ENCODE measurements around the gene PTPRN2.

Gene PTPRN2

DNA sequence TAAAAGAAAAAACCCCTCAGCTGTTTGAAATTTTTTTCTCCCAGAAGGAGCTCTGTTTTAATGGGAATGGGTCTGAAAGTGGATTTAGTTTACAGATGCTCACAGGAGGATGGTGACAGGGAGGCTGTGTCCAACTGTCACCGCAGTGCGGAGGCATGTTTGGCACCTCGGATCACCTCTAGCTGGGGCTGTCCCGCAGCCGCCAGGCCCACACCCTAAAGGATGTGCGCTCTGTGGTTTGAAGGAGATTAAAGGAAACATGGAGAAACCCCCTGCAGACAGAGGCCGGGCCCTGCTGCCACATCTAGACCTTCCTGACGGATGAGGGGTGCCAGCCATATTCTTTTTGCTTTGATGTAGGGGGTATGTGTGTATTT lies 1090.3 kb downstream of the PTPRN2 start:
- H3K27ac ChIP-seq: no peak overlapping the region
- no peaks in the 10 kb centered on the region for H3K27me3 ChIP-seq (ENCODE audit: control insufficient read depth, insufficient read depth, low read length)
- no peak for TF ChIP-seq CTCF (IDR thresholded peaks at IDR 0.05)
- no peaks in the 10 kb centered on the region for H3K36me3 ChIP-seq (ENCODE audit: control insufficient read depth, insufficient read depth, low read length)
- H3K9ac ChIP-seq: no peak overlapping the region
- no peak overlapping the region for H2AFZ ChIP-seq
- no peaks in the 10 kb centered on the region for H3K4me1 ChIP-seq
- H3K79me2 ChIP-seq: no peaks in the 10 kb centered on the region
- H3K4me2 ChIP-seq (ENCODE audit: low read length): no peak overlapping the region
- no peak overlapping the region for H3K4me3 ChIP-seq (ENCODE audit: low read depth, low read length)
- H3K9me3 ChIP-seq (ENCODE audit: control insufficient read depth, low read length): no peaks in the 10 kb centered on the region

DNA sequence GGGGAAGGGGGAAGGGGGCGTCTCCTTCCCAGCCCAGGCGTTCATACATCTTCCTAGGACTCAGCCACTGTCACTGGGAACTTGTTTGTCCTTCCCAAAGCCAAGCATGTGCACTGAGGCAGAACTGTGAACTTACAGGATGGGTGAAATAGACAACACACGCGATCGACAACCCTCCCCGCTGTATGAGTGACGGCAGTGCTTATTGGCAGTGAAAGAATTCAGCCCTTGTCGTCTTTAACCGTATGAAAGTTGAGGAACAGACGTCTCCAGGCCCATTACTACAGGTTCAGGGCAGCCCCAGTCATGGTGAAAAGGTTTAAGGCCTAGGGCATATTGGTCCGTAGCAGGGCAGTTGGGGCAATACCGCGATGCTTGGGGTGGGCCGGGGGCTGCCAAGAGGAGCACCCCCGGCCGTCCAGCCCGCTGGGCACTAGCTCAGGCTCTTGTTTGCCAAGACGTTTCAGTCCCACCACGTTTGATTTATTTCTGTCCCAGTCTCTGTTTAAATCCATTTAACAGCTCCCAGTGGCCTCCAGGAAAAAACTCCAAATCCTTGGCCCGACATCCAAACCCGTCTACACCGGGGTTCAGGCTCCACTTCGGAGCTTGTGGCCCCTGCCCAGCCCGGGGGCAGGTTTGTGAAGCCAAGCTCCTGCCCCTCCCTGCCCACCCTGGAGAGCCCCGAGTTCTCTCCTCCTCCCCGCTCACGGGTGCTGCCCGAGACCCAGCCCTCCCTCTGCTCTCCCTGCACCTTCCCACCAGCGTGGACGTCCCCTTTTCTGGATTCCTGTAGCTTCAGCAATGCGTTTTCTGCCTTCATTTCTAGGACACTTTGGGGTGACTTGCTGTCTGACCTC lies 1091.0 kb downstream of the PTPRN2 start:
- H3K4me3 ChIP-seq (ENCODE audit: low read depth, low read length): no peak overlapping the region
- no peak for TF ChIP-seq CTCF (IDR thresholded peaks at IDR 0.05)
- H3K36me3 ChIP-seq (ENCODE audit: control insufficient read depth, insufficient read depth, low read length): no peaks in the 10 kb centered on the region
- no peak overlapping the region for H3K27ac ChIP-seq
- H3K9me3 ChIP-seq (ENCODE audit: control insufficient read depth, low read length): no peaks in the 10 kb centered on the region
- H3K4me1 ChIP-seq: no peaks in the 10 kb centered on the region
- no peaks in the 10 kb centered on the region for H3K79me2 ChIP-seq
- no peak overlapping the region for H3K9ac ChIP-seq
- H2AFZ ChIP-seq: no peak overlapping the region
- no peaks in the 10 kb centered on the region for H3K27me3 ChIP-seq (ENCODE audit: control insufficient read depth, insufficient read depth, low read length)
- H3K4me2 ChIP-seq (ENCODE audit: low read length): no peak overlapping the region

GRCh38 chr7:157495594-157495993 lies 1092.0 kb downstream of the PTPRN2 start:
- no peaks in the 10 kb centered on the region for H3K4me1 ChIP-seq
- H3K4me3 ChIP-seq (ENCODE audit: low read depth, low read length): no peak overlapping the region
- no peaks in the 10 kb centered on the region for H3K36me3 ChIP-seq (ENCODE audit: control insufficient read depth, insufficient read depth, low read length)
- no peak overlapping the region for H3K4me2 ChIP-seq (ENCODE audit: low read length)
- no peak overlapping the region for H2AFZ ChIP-seq
- no peaks in the 10 kb centered on the region for H3K79me2 ChIP-seq
- no peak for TF ChIP-seq CTCF (IDR thresholded peaks at IDR 0.05)
- no peak overlapping the region for H3K27ac ChIP-seq
- H3K27me3 ChIP-seq (ENCODE audit: control insufficient read depth, insufficient read depth, low read length): no peaks in the 10 kb centered on the region
- H3K9ac ChIP-seq: no peak overlapping the region
- no peaks in the 10 kb centered on the region for H3K9me3 ChIP-seq (ENCODE audit: control insufficient read depth, low read length)

- no peak overlapping the region for H3K4me2 ChIP-seq (ENCODE audit: low read length)
- H3K4me1 ChIP-seq: no peaks in the 10 kb centered on the region
- no peaks in the 10 kb centered on the region for H3K79me2 ChIP-seq
- H3K9ac ChIP-seq: no peak overlapping the region
- H3K27ac ChIP-seq: no peak overlapping the region
- H3K27me3 ChIP-seq (ENCODE audit: control insufficient read depth, insufficient read depth, low read length): no peaks in the 10 kb centered on the region
- no peaks in the 10 kb centered on the region for H3K36me3 ChIP-seq (ENCODE audit: control insufficient read depth, insufficient read depth, low read length)
- no peak overlapping the region for H3K4me3 ChIP-seq (ENCODE audit: low read depth, low read length)
- no peaks in the 10 kb centered on the region for H3K9me3 ChIP-seq (ENCODE audit: control insufficient read depth, low read length)
- no peak for TF ChIP-seq CTCF (IDR thresholded peaks at IDR 0.05)
- no peak overlapping the region for H2AFZ ChIP-seq
Observed at GRCh38 chr7:157495177-157495553, 1092.5 kb downstream of the PTPRN2 start.

Measured in parathyroid adenoma (tissue), 2 donors.